GM20000 (cell line): Measurements from ENCODE around the gene LNPEP.

Experiments used
- DNase-seq: peaks from one replicate; pipeline ENCODE4 v3.0.0; 2012; ENCODE audit warnings: low spot score
- TF ChIP-seq, protein P1 (sequence below): IDR thresholded peaks from 2 replicates; pipeline ENCODE4 v1.5.1; 2012; ENCODE audit warnings: mild to moderate bottlenecking, control low read depth; ENCODE audit errors: extremely low read depth, missing control alignments

The LNPEP gene

DNA sequence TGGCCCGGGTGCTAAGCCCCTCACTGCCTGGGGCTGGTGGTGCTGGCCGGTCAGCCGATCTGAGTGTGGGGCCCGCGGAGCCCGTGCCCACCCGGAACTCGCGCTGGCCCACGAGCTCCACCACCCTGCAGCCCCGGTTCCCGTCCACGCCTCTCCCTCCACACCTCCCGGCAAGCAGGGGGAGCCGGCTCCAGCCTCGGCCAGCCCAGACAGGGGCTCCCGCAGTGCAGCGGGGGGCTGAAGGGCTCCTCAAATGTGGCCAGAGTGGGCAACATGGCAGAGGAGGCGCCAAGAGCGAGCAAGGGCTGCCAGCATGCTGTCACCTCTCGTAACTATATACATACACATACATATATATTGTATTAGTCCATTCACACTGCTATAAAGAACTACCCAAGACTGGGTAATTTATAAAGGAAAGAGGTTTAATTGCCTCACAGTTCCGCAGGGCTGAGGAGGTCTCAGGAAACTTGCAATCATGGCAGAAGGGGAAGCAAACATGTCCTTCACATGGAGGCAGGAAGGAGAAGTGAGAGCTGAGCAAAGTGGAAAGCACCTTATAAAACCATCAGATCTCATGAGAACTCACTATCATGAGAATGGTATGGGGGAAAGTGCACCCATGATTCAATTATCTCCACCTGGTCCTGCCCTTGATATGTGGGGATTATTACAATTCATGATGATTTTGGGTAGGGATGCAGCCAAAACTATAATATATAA, 149.7 kb downstream of the LNPEP start:
- no peak for DNase-seq
- TF ChIP-seq, protein P1, sequence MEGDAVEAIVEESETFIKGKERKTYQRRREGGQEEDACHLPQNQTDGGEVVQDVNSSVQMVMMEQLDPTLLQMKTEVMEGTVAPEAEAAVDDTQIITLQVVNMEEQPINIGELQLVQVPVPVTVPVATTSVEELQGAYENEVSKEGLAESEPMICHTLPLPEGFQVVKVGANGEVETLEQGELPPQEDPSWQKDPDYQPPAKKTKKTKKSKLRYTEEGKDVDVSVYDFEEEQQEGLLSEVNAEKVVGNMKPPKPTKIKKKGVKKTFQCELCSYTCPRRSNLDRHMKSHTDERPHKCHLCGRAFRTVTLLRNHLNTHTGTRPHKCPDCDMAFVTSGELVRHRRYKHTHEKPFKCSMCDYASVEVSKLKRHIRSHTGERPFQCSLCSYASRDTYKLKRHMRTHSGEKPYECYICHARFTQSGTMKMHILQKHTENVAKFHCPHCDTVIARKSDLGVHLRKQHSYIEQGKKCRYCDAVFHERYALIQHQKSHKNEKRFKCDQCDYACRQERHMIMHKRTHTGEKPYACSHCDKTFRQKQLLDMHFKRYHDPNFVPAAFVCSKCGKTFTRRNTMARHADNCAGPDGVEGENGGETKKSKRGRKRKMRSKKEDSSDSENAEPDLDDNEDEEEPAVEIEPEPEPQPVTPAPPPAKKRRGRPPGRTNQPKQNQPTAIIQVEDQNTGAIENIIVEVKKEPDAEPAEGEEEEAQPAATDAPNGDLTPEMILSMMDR, result no peak
